AML-193 (cell line): ENCODE data around the gene TCF19.
A peak's percentile ranks its signal among the peaks of the same experiment; 100 is the strongest.
"Not testable (repeated sequence)": the region's sequence is repeated elsewhere in the genome, so short reads cannot be mapped to it uniquely, and the experiment has no call there.

Source experiments
- DNase-seq, 2 experiments: peaks; one replicate each; lab custom pipeline; 2025; lab: John Stamatoyannopoulos, UW

TCF19 gene

DNA sequence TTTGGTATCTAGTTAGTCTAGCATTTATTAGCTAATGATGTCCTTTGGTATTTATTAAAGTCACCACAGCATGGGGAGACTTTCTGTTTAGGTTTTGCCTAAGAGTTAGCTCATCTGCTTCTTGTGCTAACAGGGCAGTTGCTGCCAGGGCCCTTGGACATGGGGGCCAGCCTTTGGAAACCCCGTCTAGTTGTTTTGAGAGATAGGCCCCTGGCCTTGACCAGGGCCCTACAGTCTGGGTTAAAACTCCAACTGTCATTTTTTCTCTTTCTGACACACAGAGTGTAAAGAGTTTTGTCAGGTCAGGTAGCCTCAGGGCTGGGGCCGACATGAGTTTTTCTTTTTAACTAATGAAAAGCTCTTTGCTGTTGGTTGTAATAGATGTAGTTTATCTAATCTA lies 24.9 kb downstream of the TCF19 start:
- not testable (repeated sequence) for DNase-seq

DNA sequence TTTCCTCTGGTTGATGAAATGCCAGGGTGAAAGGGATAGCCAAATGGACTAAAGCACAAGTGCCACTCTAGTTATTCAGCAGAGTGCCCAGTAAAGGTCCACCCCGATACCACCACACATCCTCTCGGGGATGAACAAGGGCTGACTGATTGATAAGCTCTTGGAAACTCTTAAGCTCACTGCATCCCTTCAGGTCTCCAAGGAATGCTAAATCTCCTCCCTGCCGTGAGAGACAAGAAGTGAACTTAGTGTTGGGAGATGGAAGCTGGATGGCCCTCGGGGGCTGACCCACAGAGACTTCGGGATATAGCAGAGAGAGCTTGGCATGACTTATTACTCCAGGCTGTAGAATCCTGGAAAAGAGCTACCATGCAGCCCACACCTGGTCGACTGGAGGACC lies 25.5 kb downstream of the TCF19 start:
- not testable (repeated sequence) for DNase-seq

DNA sequence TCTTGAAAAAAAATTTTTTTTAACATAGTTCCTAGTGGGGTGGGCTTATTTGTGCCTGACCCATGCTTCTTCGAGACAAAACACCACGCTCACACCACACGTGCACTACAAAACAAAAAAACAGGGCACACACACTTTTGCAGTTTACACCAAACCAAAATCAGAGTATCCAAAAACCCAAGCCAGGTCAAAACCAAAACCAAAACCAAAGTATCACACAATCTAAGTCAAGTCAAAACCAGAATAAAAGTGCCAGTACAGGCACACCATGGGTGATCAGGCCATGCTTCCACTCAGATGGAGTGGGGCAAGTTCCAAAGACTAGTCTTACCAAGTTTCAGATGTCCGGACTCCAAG lies 27.3 kb downstream of the TCF19 start:
- DNase-seq = not testable (repeated sequence)

DNA sequence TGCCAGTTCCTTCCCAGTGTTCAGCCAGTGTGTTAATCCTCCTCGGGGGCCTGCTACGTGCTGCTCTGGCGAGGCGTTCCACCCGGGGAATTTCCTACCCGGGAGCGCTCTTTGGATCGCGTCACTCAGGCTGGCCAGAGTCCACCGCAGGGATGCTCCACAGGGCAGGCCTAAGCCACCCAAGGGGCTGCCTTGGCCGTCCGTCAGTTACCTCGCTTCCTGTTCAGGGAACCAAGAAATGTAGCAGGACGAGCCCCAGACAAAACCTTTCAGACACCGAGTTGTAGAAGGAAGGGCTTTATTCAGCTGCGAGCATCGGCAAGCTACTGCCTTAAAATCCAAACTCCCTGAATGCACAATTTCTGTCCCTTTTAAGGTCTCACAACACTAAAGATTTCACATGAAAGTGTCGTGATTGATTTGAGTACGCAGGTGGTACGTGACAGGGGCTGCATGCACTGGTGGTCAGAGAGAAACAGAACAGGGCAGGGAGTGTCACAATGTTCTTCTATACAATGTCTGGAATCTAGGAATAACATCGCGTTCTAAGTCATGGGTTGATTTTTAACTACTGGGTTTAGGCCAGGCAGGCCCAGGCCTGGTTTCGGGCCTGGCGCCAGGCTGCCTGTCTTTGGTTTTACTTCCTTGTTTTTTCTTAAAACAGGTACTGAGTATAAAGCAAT lies 27.8 kb downstream of the TCF19 start:
- no peak for DNase-seq

DNA sequence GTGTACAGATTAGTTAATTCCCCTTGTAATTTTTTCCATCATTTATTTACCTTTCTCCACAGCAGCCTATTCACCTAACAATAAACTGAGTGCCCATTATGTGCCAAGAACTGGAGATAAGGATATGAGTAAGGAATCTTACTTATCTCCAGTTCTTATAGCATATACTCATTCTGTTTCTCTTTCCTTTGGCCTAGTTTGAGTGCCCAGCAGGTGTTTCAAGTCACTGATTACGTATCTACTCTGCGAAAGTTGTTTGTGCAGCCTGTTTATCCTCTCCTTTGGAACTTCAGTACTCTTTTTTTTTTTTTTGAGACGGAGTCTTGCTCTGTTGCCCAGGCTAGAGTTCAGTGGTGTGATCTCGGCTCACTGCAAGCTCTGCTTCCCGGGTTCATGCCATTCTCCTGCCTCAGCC lies 29.4 kb downstream of the TCF19 start:
- DNase-seq = no peak

DNA sequence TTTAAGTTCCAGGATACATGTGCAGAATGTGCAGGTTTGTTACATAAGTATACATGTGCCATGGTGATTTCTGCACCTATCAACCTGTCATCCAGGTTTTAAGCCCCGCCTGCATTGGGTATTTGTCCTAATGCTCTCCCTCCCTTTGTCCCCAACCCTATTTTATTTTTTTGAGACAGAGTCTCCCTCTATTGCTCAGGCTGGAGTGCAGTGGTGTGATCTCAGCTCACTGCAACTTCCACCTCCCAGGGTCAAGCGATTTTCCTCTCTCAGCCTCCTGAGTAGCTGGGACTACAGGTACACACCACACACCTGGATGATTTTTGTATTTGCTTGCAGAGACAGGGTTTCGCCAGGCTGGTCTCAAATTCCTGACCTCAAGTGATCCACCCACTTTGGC lies 30.8 kb downstream of the TCF19 start:
- DNase-seq = not testable (repeated sequence)

DNA sequence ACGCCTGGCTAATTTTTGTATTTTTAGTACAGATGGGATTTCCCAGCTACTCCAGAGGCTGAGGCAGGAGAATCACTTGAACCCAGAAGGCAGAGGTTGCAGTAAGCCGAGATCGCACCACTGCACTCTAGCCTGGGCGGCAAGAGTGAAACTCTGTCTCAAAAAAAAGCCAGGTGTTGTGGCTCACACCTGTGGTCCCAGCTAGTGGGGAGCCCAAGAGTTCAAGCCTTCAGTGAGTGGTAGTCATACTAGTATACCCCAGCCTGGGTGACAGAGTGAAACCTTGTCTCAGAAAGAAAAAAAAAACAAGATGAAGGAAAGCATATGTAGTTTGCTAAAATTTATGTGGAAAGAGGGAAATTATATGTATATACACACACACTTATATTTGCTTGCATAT lies 32.1 kb downstream of the TCF19 start:
- DNase-seq = no peak

DNA sequence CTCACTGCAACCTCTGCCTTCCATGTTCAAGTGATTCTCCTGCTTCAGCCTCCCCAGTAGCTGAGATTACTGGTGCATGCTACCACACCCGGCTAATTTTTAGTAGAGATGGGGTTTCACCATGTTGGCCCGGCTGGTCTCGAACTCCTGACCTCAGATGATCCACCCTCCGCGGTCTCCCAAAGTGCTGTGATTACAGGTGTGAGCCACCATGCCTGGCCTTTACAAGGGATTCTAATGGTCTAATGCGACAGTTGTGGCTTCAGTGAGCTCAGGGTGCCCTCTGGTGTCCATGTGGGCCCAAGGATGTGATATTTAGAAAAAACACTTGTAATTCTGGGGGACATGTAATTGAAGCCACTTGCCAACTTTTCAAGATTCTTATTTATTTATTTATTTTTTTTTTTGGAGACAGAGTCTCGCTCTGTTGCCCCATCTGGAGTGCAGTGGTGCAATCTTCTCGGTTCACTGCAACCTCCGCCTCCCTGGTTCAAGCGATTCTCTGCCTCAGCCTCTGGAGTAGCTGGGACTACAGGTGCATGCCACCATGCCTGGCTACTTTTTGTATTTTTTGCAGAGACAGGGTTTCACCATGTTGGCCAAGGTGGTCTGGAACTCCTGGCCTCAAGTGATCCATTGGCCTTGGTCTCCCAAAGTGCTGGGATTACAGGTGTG lies 34.2 kb downstream of the TCF19 start:
- DNase-seq = peak; percentile 72 to 76

DNA sequence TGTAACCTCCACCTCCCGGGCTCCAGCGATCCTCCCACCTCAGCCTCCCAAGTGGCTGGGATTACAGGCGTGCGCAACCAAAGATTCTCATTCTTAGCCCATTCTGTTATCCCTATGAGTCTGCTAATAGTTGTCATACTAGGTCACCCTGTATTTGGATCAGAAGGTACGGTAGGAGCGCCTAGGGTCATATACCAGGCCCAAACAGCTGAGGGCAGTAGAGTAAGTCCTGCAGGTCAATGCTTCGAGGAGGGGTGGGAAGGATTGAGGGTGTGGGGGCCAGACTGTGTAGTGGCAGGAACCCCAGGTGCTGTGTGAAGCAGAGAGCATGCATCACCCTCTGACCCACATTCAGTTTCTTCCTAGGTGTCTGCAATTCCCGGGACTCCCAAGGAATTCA lies 34.8 kb downstream of the TCF19 start:
- DNase-seq = no peak

DNA sequence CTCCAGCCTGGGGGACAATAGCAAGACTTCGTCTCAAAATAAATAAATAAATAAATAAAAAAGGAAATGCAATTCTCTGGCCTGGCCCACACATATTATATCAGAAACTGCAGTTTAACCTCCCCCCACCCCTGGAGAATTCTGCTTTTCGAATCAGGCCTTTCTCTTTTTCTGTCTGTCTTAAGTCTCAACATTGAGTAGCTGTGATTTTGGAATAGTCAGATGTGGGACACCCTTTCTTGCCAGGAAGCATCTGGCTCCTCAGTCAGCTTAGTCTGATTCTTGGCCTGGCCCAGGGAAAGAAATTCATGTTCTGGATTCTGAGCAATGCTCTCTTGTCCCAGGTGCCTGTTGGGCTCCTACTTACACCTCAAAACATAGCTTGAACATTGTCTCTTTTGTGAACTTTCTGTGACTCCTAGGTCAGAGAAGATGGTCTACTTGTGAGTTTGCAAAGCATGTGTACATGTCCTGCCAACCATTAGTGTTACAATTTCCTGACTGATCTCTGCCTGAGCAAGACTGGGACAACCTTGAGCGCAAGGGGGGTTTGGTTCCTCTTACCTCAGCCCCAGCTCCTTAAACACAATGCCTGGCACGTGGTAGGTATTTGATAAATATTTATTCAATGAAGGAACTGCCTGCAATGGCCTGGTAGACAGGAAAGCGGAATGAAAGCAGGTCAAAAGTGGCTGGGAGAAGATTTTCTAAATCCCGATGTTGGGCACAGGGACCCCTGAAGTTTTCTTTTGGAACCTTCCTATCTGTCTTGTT lies 35.9 kb downstream of the TCF19 start:
- no peak for DNase-seq

DNA sequence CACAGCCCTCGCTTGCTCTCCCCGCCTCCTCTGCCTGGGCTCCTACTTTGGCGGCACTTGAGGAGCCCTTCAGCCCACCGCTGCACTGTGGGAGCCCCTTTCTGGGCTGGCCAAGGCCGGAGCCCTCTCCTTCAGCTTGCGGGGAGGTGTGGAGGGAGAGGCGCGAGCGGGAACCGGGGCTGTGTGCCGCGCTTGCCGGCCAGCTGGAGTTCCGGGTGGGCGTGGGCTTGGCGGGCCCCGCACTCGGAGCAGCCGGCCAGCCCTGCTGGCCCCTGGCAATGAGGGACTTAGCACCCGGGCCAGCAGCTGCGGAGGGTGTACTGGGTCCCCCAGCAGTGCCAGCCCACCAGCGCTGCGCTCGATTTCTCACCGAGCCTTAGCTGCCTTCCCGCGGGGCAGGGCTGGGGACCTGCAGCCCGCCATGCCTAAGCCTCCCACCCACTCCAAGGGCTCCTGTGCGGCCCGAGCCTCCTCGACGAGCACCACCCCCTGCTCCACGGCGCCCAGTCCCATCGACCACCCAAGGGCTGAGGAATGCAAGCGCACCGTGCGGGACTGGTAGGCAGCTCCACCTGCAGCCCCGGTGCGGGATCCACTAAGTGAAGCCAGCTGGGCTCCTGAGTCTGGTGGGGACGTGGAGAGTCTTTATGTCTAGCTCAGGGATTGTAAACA lies 37.1 kb downstream of the TCF19 start:
- DNase-seq = not testable (repeated sequence)

DNA sequence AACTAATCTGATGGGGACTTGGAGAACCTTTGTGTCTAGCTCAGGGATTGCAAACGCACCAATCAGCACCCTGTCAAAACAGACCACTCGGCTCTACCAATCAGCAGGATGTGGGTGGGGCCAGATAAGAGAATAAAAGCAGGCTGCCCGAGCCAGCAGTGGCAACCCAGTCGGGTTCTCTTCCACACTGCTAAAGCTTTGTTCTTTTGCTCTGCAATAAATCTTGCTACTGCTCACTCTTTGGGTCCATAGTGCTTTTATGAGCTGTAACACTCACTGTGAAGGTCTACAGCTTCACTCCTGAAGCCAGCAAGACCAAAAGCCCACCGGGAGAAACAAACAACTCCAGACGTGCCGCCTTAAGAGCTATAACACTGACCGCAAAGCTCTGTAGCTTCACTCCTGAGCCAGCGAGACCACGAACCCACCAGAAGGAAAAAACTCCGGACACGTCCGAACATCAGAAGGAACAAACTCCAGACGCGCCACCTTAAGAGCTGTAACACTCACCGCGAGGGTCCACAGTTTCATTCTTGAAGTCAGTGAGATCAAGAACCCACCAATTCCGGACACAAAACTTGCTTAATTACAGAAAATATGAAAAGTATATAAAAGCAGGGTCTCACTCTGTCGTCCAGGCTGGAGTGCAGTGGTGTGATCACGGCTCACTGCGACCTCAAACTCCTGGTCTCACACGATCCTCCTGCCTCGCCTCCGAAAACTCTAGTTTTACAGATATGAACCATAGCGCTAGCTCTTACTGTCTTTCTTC lies 38.0 kb downstream of the TCF19 start:
- not testable (repeated sequence) for DNase-seq

DNA sequence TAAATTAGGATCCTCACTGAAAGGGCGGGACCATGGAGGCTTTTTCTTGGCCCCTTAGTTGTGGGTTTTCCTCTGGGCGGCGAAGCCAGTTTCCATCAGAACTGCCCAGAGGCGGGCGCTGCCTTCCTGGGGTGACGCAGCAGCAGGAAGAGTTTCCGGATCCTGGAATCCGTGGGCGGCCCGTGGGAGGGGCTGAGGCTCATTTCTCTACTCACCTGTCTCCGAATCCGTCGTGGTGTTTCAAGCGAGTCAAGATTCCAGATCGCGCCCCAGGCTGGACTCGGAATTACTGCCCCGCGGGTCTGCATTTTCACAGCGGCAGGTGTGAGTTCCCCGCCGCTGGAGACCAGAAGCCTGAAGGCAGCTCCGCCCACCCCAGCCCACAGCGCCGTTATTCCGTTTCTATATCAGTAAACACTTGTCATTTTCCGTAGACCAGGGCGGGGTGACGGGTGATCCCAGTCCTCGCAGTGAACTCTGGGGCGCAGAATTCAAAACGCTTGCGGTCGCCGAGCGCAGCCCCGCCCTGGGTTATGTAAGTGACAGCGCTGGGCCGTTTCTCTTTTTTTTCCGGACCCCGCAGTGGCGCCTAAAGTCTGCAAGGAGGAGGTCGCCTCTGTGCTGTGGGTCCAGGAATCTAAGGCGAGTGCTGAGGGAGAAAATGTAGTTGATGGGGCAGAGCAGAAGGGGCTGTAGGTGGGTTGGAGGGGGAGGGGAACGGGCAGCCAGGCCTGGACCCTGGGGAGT lies 39.3 kb downstream of the TCF19 start:
- DNase-seq = peak; percentile 96

DNA sequence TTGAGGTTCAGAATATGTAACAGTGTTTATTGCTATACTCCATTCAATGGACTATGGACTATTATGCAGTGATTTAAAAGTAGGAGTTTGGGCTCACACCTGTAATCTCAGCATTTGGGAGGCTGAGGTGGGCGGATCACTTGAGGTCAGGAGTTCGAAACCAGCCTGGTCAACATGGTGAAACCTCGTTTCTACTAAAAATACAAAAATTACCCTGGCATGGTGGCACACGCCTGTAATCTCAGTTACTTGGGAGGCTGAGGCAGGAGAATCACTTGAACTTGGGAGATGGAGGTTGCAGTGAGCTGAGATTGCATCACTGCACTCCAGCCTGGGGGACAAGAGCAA lies 40.7 kb downstream of the TCF19 start:
- not testable (repeated sequence) for DNase-seq

DNA sequence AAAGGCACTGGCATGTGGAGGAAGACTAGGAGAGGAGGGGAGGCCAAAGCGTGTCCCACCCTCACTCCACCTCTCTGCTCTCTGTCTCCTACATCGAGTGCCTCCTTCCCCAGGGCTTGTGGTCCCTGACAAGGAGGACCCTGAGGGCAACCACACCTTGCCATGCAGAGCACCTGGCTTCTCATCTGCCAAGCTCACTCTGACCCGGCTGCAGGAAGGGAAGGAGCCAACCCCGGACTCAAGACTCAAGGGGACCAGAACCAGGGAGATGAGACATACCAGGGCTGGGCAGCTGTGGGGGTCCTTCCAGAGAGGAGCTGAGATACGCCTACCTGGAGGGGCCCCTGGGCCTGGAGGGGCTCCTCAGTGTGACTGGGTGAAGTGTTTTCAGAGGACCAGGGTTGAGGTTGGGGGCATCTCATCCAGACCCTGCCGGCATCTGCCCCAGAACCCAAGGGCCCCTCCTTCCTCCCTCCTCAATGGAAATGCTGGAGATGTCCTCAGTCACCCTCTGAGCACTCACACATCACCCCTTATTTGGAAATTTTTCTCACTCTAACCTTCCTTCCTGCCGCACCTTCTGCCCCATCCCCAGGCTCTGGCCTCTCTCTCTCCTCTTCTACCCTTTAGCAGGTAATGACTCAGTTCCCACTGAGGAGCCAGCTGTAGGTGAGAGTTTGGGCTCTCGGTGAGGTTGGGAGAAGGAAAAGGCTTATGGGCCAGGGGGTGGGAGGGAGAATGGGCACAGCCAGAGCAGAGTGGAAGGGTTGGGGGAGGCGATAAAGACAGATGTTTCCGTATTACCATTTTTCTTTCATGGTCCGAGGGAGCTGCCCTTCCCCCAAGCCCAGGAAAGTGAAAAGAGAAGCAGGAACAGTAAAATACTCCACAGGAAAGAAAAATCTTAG lies 44.1 kb downstream of the TCF19 start:
- DNase-seq = no peak

DNA sequence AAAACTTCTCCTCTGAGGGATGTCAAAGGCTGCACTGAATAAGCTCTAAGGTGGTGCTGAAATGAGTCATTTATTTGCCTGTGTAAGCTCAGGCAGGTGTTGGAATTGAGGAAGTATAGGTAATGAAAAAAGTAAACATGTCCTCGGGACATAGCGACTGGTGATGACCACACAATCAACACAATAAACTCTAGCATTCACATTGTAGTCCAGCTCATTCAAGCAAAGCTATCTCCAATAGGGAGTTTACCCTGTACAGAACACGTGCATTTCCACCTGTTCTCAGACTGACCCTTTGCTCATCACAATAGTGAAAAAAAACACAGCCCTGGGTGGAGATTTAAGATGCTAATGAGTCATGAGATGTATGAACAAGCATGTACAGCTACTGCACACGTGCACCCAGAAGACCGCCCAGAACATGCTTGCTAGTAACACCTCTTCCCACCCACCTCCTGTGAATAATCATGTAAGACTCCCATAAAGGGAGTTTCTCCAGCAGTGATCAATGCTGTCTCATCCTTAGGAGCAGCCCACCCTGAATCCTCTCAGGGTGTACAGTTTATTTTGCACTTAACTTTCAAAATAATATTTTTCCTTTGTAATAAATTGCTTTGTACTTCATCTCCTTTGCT lies 45.1 kb downstream of the TCF19 start:
- peak; percentile 59 to 79 for DNase-seq

DNA sequence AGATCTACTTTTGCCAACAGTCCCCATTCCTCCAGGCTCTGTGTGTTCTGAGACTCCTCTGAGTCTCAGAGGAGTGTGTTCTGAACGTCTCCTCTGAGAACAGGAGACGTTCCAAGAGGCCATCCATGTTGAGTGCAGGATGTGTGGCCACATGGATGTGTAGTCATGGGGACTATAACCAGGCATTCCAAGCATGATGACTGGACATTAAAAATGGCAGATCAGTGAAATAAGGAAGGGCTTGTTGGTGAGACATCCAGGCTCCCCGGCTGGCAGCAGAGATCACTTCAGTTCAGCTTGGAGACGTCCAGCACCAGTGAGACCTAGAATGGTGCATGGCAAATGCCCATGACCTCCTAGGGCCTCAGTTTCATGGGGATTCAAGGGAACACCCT lies 46.4 kb downstream of the TCF19 start:
- no peak for DNase-seq

DNA sequence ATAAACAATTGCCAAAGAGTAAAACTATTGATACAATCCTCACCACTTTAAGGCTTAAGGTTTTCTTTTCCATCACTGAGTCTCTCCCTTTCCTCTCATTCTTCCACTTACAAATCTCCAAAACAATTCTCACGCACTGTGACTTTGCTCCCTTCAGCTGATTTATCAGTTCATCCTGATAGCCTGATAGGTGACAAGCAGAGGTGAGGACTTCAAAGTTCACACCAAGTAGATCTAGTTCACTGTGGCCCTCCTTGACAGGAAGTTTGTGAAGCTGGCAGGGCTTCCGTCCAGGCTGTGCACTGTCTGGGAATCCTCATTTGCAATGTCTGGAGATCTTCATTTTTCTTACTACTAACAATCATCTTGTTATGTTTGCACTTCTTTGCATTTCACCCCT lies 47.2 kb downstream of the TCF19 start:
- no peak for DNase-seq

DNA sequence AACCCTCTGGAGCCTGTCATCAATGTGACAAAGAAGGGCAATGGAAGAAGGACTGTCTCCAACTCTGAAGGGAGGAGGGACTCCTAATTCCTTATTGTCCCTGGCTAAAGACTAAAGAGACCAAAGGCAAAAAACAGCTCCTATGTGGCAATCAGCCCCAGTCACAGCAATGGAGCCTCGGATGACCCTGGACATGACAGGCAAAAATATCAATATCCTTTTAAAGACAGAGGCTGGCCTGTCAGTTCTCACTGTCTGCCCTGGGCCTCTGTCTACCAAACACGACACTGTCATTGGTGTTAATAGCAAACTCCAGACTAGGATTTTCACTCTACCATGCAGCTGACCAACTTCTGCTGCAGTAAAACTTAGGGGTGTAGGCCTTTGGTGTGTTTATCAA lies 50.1 kb downstream of the TCF19 start:
- no peak for DNase-seq

DNA sequence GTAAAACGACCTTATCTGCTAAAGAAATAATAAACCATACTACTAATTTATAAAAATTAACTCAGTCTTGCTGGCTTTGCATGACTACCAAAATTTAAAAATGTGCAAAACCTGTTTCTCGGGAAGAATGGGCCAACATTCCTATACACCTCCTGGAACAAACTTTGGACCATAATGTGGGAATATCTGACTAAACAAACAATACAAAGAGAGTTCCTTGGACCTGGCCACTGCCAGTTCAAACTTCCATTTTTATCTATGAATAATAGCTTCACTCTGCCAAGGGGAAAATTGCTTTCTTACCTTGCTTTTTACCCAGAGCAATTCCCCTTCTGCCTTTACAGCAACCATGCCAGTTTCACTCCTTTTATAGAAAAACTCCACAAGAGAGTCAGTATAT lies 50.7 kb downstream of the TCF19 start:
- no peak for DNase-seq
